ENCODE results near the gene TMCC3. TPM values are rescaled to one million over a fixed set of nuclear protein-coding genes. Genes with fewer than 3 reads are reported as not detected.

TMCC3 gene
- total RNA-seq, 1 donor: 0.36 TPM

DNA sequence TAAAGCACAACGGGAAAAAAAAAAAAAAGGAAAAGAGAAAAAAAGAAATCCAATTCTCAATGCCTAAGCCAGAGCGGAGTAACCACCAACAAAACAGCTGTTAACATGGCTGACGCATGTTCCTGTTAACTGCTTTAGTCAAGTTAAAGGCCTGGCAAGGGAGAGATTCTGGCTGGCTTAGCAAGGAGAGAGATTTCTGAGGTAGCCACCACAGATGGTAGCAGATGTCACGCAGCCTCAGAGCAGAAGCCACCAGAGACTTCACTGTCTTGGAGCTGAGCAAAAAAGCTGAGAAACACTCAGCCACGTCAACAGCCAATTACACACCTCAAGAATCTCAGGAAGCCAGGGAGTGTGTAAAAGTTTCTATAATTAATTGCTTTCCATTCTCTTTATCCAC is 87.1 kb downstream of the TMCC3 start:
- no peak for DNase-seq (ENCODE audit: insufficient read length, low spot score, missing footprints)
- H3K36me3 ChIP-seq (ENCODE audit: insufficient read depth, low read length): no peaks in the 10 kb centered on the region
- H3K79me2 ChIP-seq (ENCODE audit: insufficient read depth, low read length): no peaks in the 10 kb centered on the region
- H3K4me2 ChIP-seq (ENCODE audit: insufficient read depth, low read length): no peak overlapping the region
- H3K27me3 ChIP-seq (ENCODE audit: insufficient read depth, low read length): peaks cover 42% of the 10 kb centered on the region
- no peak overlapping the region for H3K4me3 ChIP-seq (ENCODE audit: insufficient read depth, low read length)
- no peaks in the 10 kb centered on the region for H3K9me3 ChIP-seq (ENCODE audit: low read depth, low read length)
- no peak overlapping the region for H3K27ac ChIP-seq (ENCODE audit: low read depth, low read length)
- H3K4me1 ChIP-seq (ENCODE audit: insufficient read depth, low read length): no peaks in the 10 kb centered on the region
- no peaks in the 10 kb centered on the region for H4K20me1 ChIP-seq (ENCODE audit: insufficient read depth, low read length)
- no peak overlapping the region for H2AFZ ChIP-seq (ENCODE audit: low read length)
- TF ChIP-seq, protein P1, sequence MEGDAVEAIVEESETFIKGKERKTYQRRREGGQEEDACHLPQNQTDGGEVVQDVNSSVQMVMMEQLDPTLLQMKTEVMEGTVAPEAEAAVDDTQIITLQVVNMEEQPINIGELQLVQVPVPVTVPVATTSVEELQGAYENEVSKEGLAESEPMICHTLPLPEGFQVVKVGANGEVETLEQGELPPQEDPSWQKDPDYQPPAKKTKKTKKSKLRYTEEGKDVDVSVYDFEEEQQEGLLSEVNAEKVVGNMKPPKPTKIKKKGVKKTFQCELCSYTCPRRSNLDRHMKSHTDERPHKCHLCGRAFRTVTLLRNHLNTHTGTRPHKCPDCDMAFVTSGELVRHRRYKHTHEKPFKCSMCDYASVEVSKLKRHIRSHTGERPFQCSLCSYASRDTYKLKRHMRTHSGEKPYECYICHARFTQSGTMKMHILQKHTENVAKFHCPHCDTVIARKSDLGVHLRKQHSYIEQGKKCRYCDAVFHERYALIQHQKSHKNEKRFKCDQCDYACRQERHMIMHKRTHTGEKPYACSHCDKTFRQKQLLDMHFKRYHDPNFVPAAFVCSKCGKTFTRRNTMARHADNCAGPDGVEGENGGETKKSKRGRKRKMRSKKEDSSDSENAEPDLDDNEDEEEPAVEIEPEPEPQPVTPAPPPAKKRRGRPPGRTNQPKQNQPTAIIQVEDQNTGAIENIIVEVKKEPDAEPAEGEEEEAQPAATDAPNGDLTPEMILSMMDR (IDR thresholded peaks at IDR 0.05; ENCODE audit: extremely low read depth, low read depth, low read length): no peak

DNA sequence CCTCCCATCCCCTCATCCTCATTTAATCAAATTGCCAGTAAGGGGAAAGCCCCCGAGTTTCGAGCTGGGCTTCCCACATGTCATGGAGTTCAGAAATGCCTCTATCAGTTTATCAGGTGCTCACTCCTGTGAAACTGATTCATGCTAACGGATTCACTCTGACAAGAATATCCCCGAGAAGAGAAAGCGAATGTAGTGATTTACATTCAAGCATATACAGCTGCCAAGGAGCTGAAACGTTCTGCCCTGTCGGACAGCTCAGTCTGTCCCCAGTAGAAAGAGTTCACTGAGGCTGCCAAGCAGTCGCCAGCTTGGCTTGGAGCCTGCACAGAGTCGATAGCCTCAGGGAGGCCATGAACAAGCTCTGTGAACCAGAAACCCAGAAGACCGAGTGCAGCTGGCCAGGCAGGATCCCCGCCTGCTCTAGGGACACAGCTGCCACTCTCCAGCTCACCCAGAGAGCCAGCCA is 88.4 kb downstream of the TMCC3 start:
- Histone ChIP-seq H3K4me1 (ENCODE audit: insufficient read depth, low read length) (no peaks in the 10 kb centered on the region), H3K4me3 (ENCODE audit: insufficient read depth, low read length) (no peak overlapping the region), H3K27ac (ENCODE audit: low read depth, low read length) (no peak overlapping the region), H3K27me3 (ENCODE audit: insufficient read depth, low read length) (peaks cover 42% of the 10 kb centered on the region), H2AFZ (ENCODE audit: low read length) (no peak overlapping the region), H4K20me1 (ENCODE audit: insufficient read depth, low read length) (no peaks in the 10 kb centered on the region), H3K4me2 (ENCODE audit: insufficient read depth, low read length) (no peak overlapping the region), H3K9me3 (ENCODE audit: low read depth, low read length) (no peaks in the 10 kb centered on the region), H3K36me3 (ENCODE audit: insufficient read depth, low read length) (no peaks in the 10 kb centered on the region), H3K79me2 (ENCODE audit: insufficient read depth, low read length) (no peaks in the 10 kb centered on the region)
- TF ChIP-seq, protein P1 (IDR thresholded peaks at IDR 0.05; ENCODE audit: extremely low read depth, low read depth, low read length): no peak
- no peak for DNase-seq (ENCODE audit: insufficient read length, low spot score, missing footprints)

DNA sequence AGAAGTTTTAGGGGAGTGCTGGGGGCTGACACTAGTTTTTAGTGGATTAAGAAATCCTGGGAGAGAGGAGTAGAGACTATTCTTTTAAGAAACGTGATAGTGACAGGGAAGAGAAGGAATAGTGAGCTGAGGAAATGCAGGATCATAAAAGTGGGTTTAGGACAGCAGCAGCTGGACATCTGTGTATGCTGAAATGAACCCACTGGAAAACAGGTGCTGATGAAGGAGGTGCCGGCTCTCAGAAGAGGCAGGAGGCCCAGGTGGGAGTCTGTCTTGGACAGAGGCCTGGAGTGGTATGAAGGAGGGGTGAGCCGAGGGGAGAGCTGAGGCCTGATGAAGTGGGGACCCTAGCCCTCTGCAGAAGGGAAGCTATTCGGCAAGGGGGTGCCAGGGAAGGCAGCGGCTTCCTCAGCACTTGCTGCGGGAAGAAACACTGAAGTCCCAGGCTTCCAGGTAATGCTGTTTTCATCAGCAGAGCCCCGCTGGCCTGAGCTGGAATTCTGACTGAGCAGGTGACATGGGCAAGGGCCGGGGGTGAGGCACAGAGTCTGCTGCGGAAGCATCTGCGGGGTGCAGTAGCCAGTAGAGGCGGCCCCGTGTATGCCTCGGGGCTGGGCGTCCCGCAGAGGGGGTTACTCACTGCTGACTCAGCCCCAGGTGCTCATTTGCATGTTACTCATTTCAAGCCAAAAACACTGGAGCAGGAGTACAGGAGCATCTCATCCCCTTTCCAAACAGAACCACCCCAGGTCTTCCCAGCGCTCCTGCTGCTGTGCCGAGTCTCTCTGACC is 89.7 kb downstream of the TMCC3 start:
- Histone ChIP-seq H3K4me2 (ENCODE audit: insufficient read depth, low read length) (no peak overlapping the region), H3K4me3 (ENCODE audit: insufficient read depth, low read length) (no peak overlapping the region), H3K9me3 (ENCODE audit: low read depth, low read length) (no peaks in the 10 kb centered on the region), H2AFZ (ENCODE audit: low read length) (no peak overlapping the region), H3K27ac (ENCODE audit: low read depth, low read length) (no peak overlapping the region), H3K4me1 (ENCODE audit: insufficient read depth, low read length) (no peaks in the 10 kb centered on the region), H4K20me1 (ENCODE audit: insufficient read depth, low read length) (no peaks in the 10 kb centered on the region), H3K79me2 (ENCODE audit: insufficient read depth, low read length) (no peaks in the 10 kb centered on the region), H3K27me3 (ENCODE audit: insufficient read depth, low read length) (peaks cover 34% of the 10 kb centered on the region), H3K36me3 (ENCODE audit: insufficient read depth, low read length) (no peaks in the 10 kb centered on the region)
- DNase-seq (ENCODE audit: insufficient read length, low spot score, missing footprints): peak; percentile 69
- TF ChIP-seq, protein P1 (IDR thresholded peaks at IDR 0.05; ENCODE audit: extremely low read depth, low read depth, low read length): no peak

DNA sequence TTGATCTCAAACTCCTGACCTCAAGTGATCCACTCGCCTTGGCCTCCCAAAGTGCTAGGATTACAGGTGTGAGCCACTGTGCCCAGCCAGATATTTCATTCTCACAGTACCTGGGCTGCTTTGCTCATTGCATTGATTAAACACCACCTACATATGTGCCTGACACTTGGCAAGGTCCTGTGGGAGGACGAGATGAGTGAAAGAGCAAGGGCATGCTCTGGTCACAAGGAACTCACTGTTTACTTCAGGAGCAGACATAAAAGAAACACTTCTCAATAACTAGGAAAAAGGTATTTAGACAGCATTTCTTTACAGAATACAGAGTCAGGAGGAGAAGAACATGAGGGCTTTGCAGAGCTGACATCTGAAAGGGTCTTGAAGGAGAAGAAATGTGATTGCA is 91.7 kb downstream of the TMCC3 start:
- H4K20me1 ChIP-seq (ENCODE audit: insufficient read depth, low read length): no peaks in the 10 kb centered on the region
- TF ChIP-seq, protein P1 (IDR thresholded peaks at IDR 0.05; ENCODE audit: extremely low read depth, low read depth, low read length): no peak
- no peak overlapping the region for H2AFZ ChIP-seq (ENCODE audit: low read length)
- H3K36me3 ChIP-seq (ENCODE audit: insufficient read depth, low read length): no peaks in the 10 kb centered on the region
- no peaks in the 10 kb centered on the region for H3K79me2 ChIP-seq (ENCODE audit: insufficient read depth, low read length)
- peaks cover 33% of the 10 kb centered on the region for H3K27me3 ChIP-seq (ENCODE audit: insufficient read depth, low read length)
- H3K4me2 ChIP-seq (ENCODE audit: insufficient read depth, low read length): no peak overlapping the region
- no peak overlapping the region for H3K27ac ChIP-seq (ENCODE audit: low read depth, low read length)
- H3K4me1 ChIP-seq (ENCODE audit: insufficient read depth, low read length): no peaks in the 10 kb centered on the region
- no peak for DNase-seq (ENCODE audit: insufficient read length, low spot score, missing footprints)
- no peaks in the 10 kb centered on the region for H3K9me3 ChIP-seq (ENCODE audit: low read depth, low read length)
- H3K4me3 ChIP-seq (ENCODE audit: insufficient read depth, low read length): no peak overlapping the region

Measured in osteoblast (primary cell).